K562 (cell line): ENCODE data around the gene RAP1A. TPM values are rescaled to one million over a fixed set of nuclear protein-coding genes. Genes with fewer than 3 reads are reported as not detected.

ENCODE experiments used
- ATAC-seq: fragments of 200-7000 bp; cut with Tn5 transposase; 3 replicates; pipeline ENCODE4 v1.9.1; 2020; ENCODE audit warnings: moderate library complexity
- BruUV-seq: library from RNA; stranded (reverse); fragments of 400-500 nt; replicated peaks from 2 replicates; lab custom pipeline; 2021; lab: Mats Ljungman, UMichigan
- CTCF ChIA-PET: fragments of 300-600 bp; formaldehyde crosslinking; extraction: SDS; loops from one replicate; lab custom pipeline; 2021; ENCODE audit warnings: low intra/inter-chr PET ratio; lab: Yijun Ruan, JAX
- POLR2A ChIA-PET: fragments of 300-600, 350-650 bp; sonication (Branson Sonifier 250); formaldehyde crosslinking; extraction: SDS; loops from one replicate; lab custom pipeline; 2021; ENCODE audit warnings: antibody characterized with exemption, inconsistent platforms; lab: Yijun Ruan, JAX
- DNase-seq, 4 experiments: peaks; one replicate each; pipeline versions ENCODE4 v3.0.0 to v3.0.0-alpha.2; 2011 to 2018; ENCODE audit warnings: low spot score in 3 of 4, mixed read lengths in 3 of 4; ENCODE audit errors: extremely low read depth in 1 of 4
- FAIRE-seq: peaks from 2 replicates; lab custom pipeline; 2011; peaks lifted over from hg19 to GRCh38; lab: Jason Lieb, UNC
- H2AFZ ChIP-seq: 2 replicates; pipeline ENCODE4 v1.6.0; 2011; ENCODE audit warnings: low read depth, low read length, control low read depth, inconsistent platforms
- H3K27ac ChIP-seq: fragments of 200-600 bp; 3 replicates; pipeline ENCODE4 v1.8.0; 2011; ENCODE audit warnings: low read depth, mild to moderate bottlenecking, control low read depth, inconsistent platforms, low read length, moderate library complexity, mixed read lengths; ENCODE audit errors: extremely low read depth
- H3K27me3 ChIP-seq, 2 experiments: fragments of 300-600 bp in 1 of 2; 2 replicates in 1 of 2; 3 replicates in 1 of 2; pipeline versions ENCODE4 v1.6.0 to v1.8.0; 2011; ENCODE audit warnings: inconsistent platforms in 2 of 2, low read length in 2 of 2, mild to moderate bottlenecking in 1 of 2, mixed read lengths in 1 of 2, moderate library complexity in 1 of 2; ENCODE audit not compliant: control insufficient read depth in 2 of 2, insufficient read depth in 2 of 2
- H3K36me3 ChIP-seq: fragments of 300-600 bp; 3 replicates; pipeline ENCODE4 v1.8.0; 2011; ENCODE audit warnings: mild to moderate bottlenecking, low read length, inconsistent platforms; ENCODE audit not compliant: control insufficient read depth, insufficient read depth
- H3K4me1 ChIP-seq, 2 experiments: fragments of 200-600 bp in 1 of 2; replicated peaks in 1 of 2; 2 replicates in 1 of 2; 3 replicates in 1 of 2; pipeline versions ENCODE4 v1.5.1 to v1.8.0; 2011; ENCODE audit warnings: inconsistent platforms in 2 of 2, low read length in 2 of 2, mild to moderate bottlenecking in 1 of 2, mixed read lengths in 1 of 2, moderate library complexity in 1 of 2; ENCODE audit not compliant: control insufficient read depth in 2 of 2, insufficient read depth in 2 of 2
- H3K4me2 ChIP-seq: 2 replicates; pipeline ENCODE4 v1.6.1; 2011; ENCODE audit warnings: low read length, control low read depth, inconsistent platforms, mixed read lengths; ENCODE audit not compliant: insufficient read depth
- H3K4me3 ChIP-seq: fragments of 200-600 bp; sonication (generic), shearing (Covaris generic); 2 replicates; pipeline ENCODE4 v1.5.1; 2016; ENCODE audit warnings: control low read depth, inconsistent platforms
- H3K79me2 ChIP-seq: fragments of 200-600 bp; 3 replicates; pipeline ENCODE4 v1.8.0; 2011; ENCODE audit warnings: low read length, inconsistent platforms; ENCODE audit not compliant: control insufficient read depth, insufficient read depth
- H3K9ac ChIP-seq, 2 experiments: 2 replicates each; pipeline versions ENCODE4 v1.6.0 to v1.6.1; 2011; ENCODE audit warnings: low read depth in 2 of 2, low read length in 2 of 2, control low read depth in 1 of 2, inconsistent platforms in 1 of 2, mild to moderate bottlenecking in 1 of 2, mixed read lengths in 1 of 2; ENCODE audit not compliant: insufficient read depth in 1 of 2
- H3K9me1 ChIP-seq: one replicate; pipeline ENCODE4 v1.6.0; 2011; ENCODE audit warnings: inconsistent platforms, mild to moderate bottlenecking, low read length, moderate library complexity; ENCODE audit not compliant: control insufficient read depth, insufficient read depth
- H3K9me3 ChIP-seq: replicated peaks from 2 replicates; pipeline ENCODE4 v1.5.1; 2011; ENCODE audit warnings: low read depth, low read length, inconsistent platforms; ENCODE audit not compliant: control insufficient read depth, insufficient read depth
- H4K20me1 ChIP-seq: replicated peaks from 2 replicates; pipeline ENCODE4 v1.6.1; 2011; ENCODE audit warnings: low read length, inconsistent platforms, mixed read lengths; ENCODE audit not compliant: control insufficient read depth, insufficient read depth
- BDP1 ChIP-seq: IDR thresholded peaks from 3 replicates; pipeline ENCODE4 v1.6.1; 2011; ENCODE audit not compliant: insufficient read length, insufficient read depth
- CREM ChIP-seq: IDR thresholded peaks from 2 replicates; pipeline ENCODE4 v1.6.1; 2014; ENCODE audit warnings: antibody characterized with exemption, low read depth
- DIDO1 ChIP-seq: fragments of 450-650 bp; IDR thresholded peaks from 2 replicates; pipeline ENCODE4 v1.6.1; 2016; ENCODE audit warnings: low read depth, missing biosample characterization, missing genetic modification characterization
- KAT7 ChIP-seq: sonication (generic); formaldehyde crosslinking; IDR thresholded peaks from 2 replicates; pipeline ENCODE4 v1.8.0; 2022; ENCODE audit warnings: missing genetic modification reagents, mild to moderate bottlenecking, borderline replicate concordance
- NFXL1 ChIP-seq: fragments of 450-650 bp; formaldehyde crosslinking; IDR thresholded peaks from 2 replicates; pipeline ENCODE4 v1.4.0; 2021; ENCODE audit warnings: mild to moderate bottlenecking
- NR1H2 ChIP-seq: sonication (generic); formaldehyde crosslinking; IDR thresholded peaks from 2 replicates; pipeline ENCODE4 v1.4.0; 2020; ENCODE audit warnings: mild to moderate bottlenecking, missing genetic modification reagents
- PTRF ChIP-seq: fragments of 450-650 bp; IDR thresholded peaks from 2 replicates; pipeline ENCODE4 v1.6.1; 2016; ENCODE audit warnings: mild to moderate bottlenecking, missing genetic modification characterization, missing compliant biosample characterization
- PURB ChIP-seq: sonication (generic); formaldehyde crosslinking; IDR thresholded peaks from 2 replicates; pipeline ENCODE4 v1.9.0; 2021; ENCODE audit warnings: low read depth, mild to moderate bottlenecking, missing genetic modification reagents
- RAD21 ChIP-seq, 2 experiments: fragments of 250-450 bp in 1 of 2; fragments of 450-650 bp in 1 of 2; sonication (Bioruptor Pico) in 1 of 2; formaldehyde crosslinking in 1 of 2; IDR thresholded peaks in 1 of 2; conservative IDR thresholded peaks in 1 of 2; 2 replicates each; pipeline versions ENCODE4 v1.4.0 to v1.8.0; 2020 to 2022; ENCODE audit warnings: mild to moderate bottlenecking in 2 of 2, moderate library complexity in 1 of 2
- STAG1 ChIP-seq: sonication (generic); formaldehyde crosslinking; IDR thresholded peaks from 2 replicates; pipeline ENCODE4 v1.5.0; 2020; ENCODE audit warnings: missing genetic modification reagents, borderline replicate concordance
- TAL1 ChIP-seq: fragments of 450-650 bp; IDR thresholded peaks from 2 replicates; pipeline ENCODE4 v1.6.1; 2016; ENCODE audit warnings: mild to moderate bottlenecking
- ZBTB7A ChIP-seq: IDR thresholded peaks from 2 replicates; pipeline ENCODE4 v1.6.1; 2011; ENCODE audit warnings: low read depth, mild to moderate bottlenecking, low read length, moderate library complexity, borderline replicate concordance; ENCODE audit not compliant: control insufficient read depth
- ZNF347 ChIP-seq: fragments of 450-650 bp; formaldehyde crosslinking; IDR thresholded peaks from 2 replicates; pipeline ENCODE4 v1.4.0; 2020; ENCODE audit warnings: low read depth, mild to moderate bottlenecking, moderate library complexity
- ZNF408 ChIP-seq: fragments of 250-450 bp; sonication (Bioruptor Pico); IDR thresholded peaks from 2 replicates; pipeline ENCODE4 v1.4.0; 2020; ENCODE audit warnings: low read depth, mild to moderate bottlenecking, moderate library complexity
- ZNF717 ChIP-seq: fragments of 250-450 bp; sonication (Bioruptor Pico); IDR thresholded peaks from 2 replicates; pipeline ENCODE4 v1.5.0; 2021
- WGBS: fragments of 100-300 bp; shearing (Covaris generic); methylation state at CpG from one replicate; pipeline ENCODE4 v1.1.6; 2016; ENCODE audit warnings: low coverage, mixed read lengths; ENCODE audit not compliant: insufficient coverage; ENCODE audit errors: missing lambda C conversion rate; 5-methylcytosine and 5-hydroxymethylcytosine counted together
- in situ Hi-C: fragments of 300-500 bp; cut with MboI; formaldehyde crosslinking; loops from 4 replicates; pipeline ENCODE4 v1.15.0; 2018; ENCODE audit warnings: inconsistent platforms, mixed read lengths
- intact Hi-C: fragments of 100-400 bp; cut with micrococcal nuclease; formaldehyde crosslinking; loops from 2 replicates; pipeline ENCODE4 v1.14.2; 2022
- polyA plus RNA-seq, 8 experiments: library from polyadenylated mRNA; depleted of rRNA in 4 of 8; stranded (reverse) in 5 of 8; unstranded in 3 of 8; fragments of >200 nt; fragmentation: Nextera tagmentation in 2 of 8; fragmentation: Illumina TruSeq in 1 of 8; extraction: Ambion mirVana in 2 of 8; extraction: Trizol in 1 of 8; gene quantifications; 2 replicates each; pipeline versions ENCODE4 v1.2.1 to v1.2.3, GENCODE V29; 2011 to 2014; ENCODE audit warnings: inconsistent platforms in 1 of 8, missing spikeins in 1 of 8
- total RNA-seq, 7 experiments: library from RNA; depleted of rRNA in 6 of 7; stranded (reverse); fragments of >200 nt in 6 of 7; fragmentation: Illumina TruSeq in 2 of 7; extraction: Trizol in 2 of 7; gene quantifications; 2 replicates each; pipeline versions ENCODE4 v1.2.1 to v1.2.3, GENCODE V29; 2011 to 2021; ENCODE audit warnings: low replicate concordance in 1 of 7
- TF ChIP-seq, protein P1 (sequence below): fragments of 450-650 bp; IDR thresholded peaks from 2 replicates; pipeline ENCODE4 v1.6.1; 2016; ENCODE audit warnings: missing biosample characterization, missing genetic modification characterization

Gene RAP1A
- total and polyA plus RNA-seq, 9 of the 15 experiments (the other 6 are each of a cell fraction or from before 2014, with no cell fraction given), result 13.4 to 86.2 (median 32.5) TPM

DNA sequence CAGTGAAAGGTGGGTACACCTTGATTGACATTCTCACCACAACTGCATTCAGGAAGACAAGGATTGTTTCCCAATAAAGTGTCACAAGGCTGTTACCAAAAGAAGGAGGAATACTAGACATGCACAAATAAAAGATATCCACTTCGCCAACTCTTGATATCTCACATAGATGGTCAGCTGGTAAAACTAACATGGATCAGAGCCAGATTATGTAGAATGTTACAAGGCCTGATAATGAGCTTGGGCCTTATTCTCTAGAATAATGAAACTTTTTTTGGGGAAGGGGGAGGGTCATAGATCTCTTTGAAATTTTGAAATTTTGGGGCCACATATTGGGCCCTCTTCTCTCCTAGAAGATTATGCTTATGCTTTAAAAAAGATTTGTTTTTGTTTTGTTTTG is 24.9 kb downstream of the RAP1A start:
- no peak overlapping the region for H3K9ac ChIP-seq
- in situ Hi-C loops, result no loop called here
- no peak overlapping the region for H3K27ac ChIP-seq
- peaks cover 5 to 6% of the 10 kb centered on the region in 2 experiments; a peak in 3 of 5 replicates for H3K4me1 ChIP-seq
- no peaks in the 10 kb centered on the region for H3K9me1 ChIP-seq
- 83% methylated on average over 1 of the region's 1 CpG for whole genome bisulfite sequencing
- H3K36me3 ChIP-seq, result peaks cover 2% of the 10 kb centered on the region; the same call in 1 of the 3 replicates
- no peaks in the 10 kb centered on the region for H3K9me3 ChIP-seq
- H3K4me2 ChIP-seq, result no peak overlapping the region
- H3K79me2 ChIP-seq, result peaks cover 88% of the 10 kb centered on the region
- no peak for FAIRE-seq
- TF ChIP-seq RAD21 (CRISPR knock-in tag; conservative IDR thresholded peaks at IDR 0.05 in 1 of 2, IDR thresholded peaks at IDR 0.05 in 1 of 2) (no peak), PURB (no peak), ZBTB7A (no peak), BDP1 (no peak), PTRF (tag) (no peak), ZNF408 (CRISPR knock-in tag) (no peak), DIDO1 (tag) (no peak), ZNF347 (no peak), KAT7 (CRISPR knock-in tag) (no peak), TAL1 (no peak), ZNF717 (CRISPR knock-in tag) (no peak), STAG1 (CRISPR knock-in tag) (no peak), NR1H2 (CRISPR knock-in tag) (no peak), CREM (no peak), NFXL1 (CRISPR knock-in tag) (no peak)
- TF ChIP-seq, protein P1, sequence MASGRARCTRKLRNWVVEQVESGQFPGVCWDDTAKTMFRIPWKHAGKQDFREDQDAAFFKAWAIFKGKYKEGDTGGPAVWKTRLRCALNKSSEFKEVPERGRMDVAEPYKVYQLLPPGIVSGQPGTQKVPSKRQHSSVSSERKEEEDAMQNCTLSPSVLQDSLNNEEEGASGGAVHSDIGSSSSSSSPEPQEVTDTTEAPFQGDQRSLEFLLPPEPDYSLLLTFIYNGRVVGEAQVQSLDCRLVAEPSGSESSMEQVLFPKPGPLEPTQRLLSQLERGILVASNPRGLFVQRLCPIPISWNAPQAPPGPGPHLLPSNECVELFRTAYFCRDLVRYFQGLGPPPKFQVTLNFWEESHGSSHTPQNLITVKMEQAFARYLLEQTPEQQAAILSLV (tag), result no peak
- H2AFZ ChIP-seq, result no peak overlapping the region
- CTCF ChIA-PET, result no interaction called here
- POLR2A ChIA-PET, result interaction anchor here (0.9 to 2.0 kb wide), 4 partner anchors 9 to 195 kb away, joined by 3 to 6 read pairs (median 4); partner anchors contain the start of genes ATP5PB and WDR77
- no peak for DNase-seq
- no peaks in the 10 kb centered on the region for H3K27me3 ChIP-seq
- H3K4me3 ChIP-seq, result no peak overlapping the region
- no TSS peak for BruUV-seq
- intact Hi-C loops, result no loop called here
- H4K20me1 ChIP-seq, result no peaks in the 10 kb centered on the region; the same call in 1 of the 2 replicates
- no peak for ATAC-seq
